Endodermal cell (in vitro differentiated cells): ENCODE results near the gene DLG2. TPM values are rescaled to one million over a fixed set of nuclear protein-coding genes. Genes with fewer than 3 reads are reported as not detected.

Source experiments
- DNase-seq: peaks from one replicate; pipeline ENCODE4 v3.0.0-alpha.2; 2017
- H3K27ac ChIP-seq: 2 replicates; pipeline ENCODE4 v1.5.1; 2013; ENCODE audit warnings: mild to moderate bottlenecking, low read depth, low read length, moderate library complexity
- H3K27me3 ChIP-seq: 2 replicates; pipeline ENCODE4 v1.6.1; 2013; ENCODE audit warnings: mild to moderate bottlenecking, low read length, moderate library complexity; ENCODE audit not compliant: insufficient read depth, control insufficient read depth, poor library complexity, severe bottlenecking
- H3K36me3 ChIP-seq: 2 replicates; pipeline ENCODE4 v1.7.0; 2013; ENCODE audit warnings: mild to moderate bottlenecking, low read length, moderate library complexity; ENCODE audit not compliant: control insufficient read depth, insufficient read depth
- H3K4me1 ChIP-seq: one replicate; pipeline ENCODE4 v1.7.0; 2013; ENCODE audit warnings: low read length; ENCODE audit not compliant: control insufficient read depth, insufficient read depth
- H3K4me3 ChIP-seq: 2 replicates; pipeline ENCODE4 v1.5.1; 2013; ENCODE audit warnings: mild to moderate bottlenecking, low read length, moderate library complexity
- H3K9ac ChIP-seq: 2 replicates; pipeline ENCODE4 v1.6.1; 2013; ENCODE audit warnings: mild to moderate bottlenecking, low read length, moderate library complexity; ENCODE audit not compliant: poor library complexity, severe bottlenecking; ENCODE audit errors: extremely low read depth
- H3K9me3 ChIP-seq: 2 replicates; pipeline ENCODE4 v1.6.1; 2013; ENCODE audit warnings: mild to moderate bottlenecking, low read length, moderate library complexity; ENCODE audit not compliant: control insufficient read depth
- H3K27ac Mint-ChIP-seq: 2 replicates; pipeline ENCODE4 v1.8.0; 2020; ENCODE audit warnings: mixed read lengths
- H3K27me3 Mint-ChIP-seq: 2 replicates; pipeline ENCODE4 v1.8.0; 2021; ENCODE audit warnings: mild to moderate bottlenecking, mixed read lengths; ENCODE audit not compliant: insufficient read depth
- H3K36me3 Mint-ChIP-seq: 2 replicates; pipeline ENCODE4 v1.8.0; 2020; ENCODE audit warnings: low read depth, mixed read lengths
- H3K4me1 Mint-ChIP-seq: 2 replicates; pipeline ENCODE4 v1.8.0; 2020; ENCODE audit warnings: mixed read lengths
- H3K4me3 Mint-ChIP-seq: 2 replicates; pipeline ENCODE4 v1.8.0; 2020; ENCODE audit warnings: mild to moderate bottlenecking, moderate library complexity, mixed read lengths
- H3K9me3 Mint-ChIP-seq: 2 replicates; pipeline ENCODE4 v1.8.0; 2020; ENCODE audit warnings: mild to moderate bottlenecking, mixed read lengths
- WGBS, 2 experiments: methylation state at CpG; one replicate each; pipeline versions ENCODE4 v1.1.5 to v1.1.7; 2013; ENCODE audit warnings: missing lambda C conversion rate in 2 of 2, mixed read lengths in 1 of 2; ENCODE audit not compliant: insufficient coverage in 1 of 2, insufficient read length in 1 of 2; 5-methylcytosine and 5-hydroxymethylcytosine counted together
- total RNA-seq, 2 donors: library from RNA; stranded (reverse); fragmentation: NEBNext Ultra II Directional in 1 of 2; extraction: Animal tissue kit (Norgen Biotek cat#: 25700) in 1 of 2; gene quantifications; 2 replicates in 1 of 2; 3 replicates in 1 of 2; pipeline ENCODE4 v1.2.1, GENCODE V29; 2021
- TF ChIP-seq, protein P1 (sequence below): fragments of 200-600 bp; sonication (generic); conservative IDR thresholded peaks from 2 replicates; pipeline ENCODE4 v1.5.0; 2021; ENCODE audit warnings: antibody characterized with exemption, mild to moderate bottlenecking

DLG2 gene
- total RNA-seq, 2 donors from 2014 or later: 9.6 to 10.6 TPM

GRCh38 chr11:84963240-84963639 is 663.9 kb downstream of the DLG2 start:
- Histone ChIP-seq H3K9me3 (no peaks in the 10 kb centered on the region), H3K4me1 (no peaks in the 10 kb centered on the region), H3K27ac (no peak overlapping the region), H3K27me3 (no peaks in the 10 kb centered on the region), H3K9ac (no peak overlapping the region), H3K4me3 (no peak overlapping the region), H3K36me3 (no peaks in the 10 kb centered on the region)
- no peaks in the 10 kb centered on the region for H3K27me3 Mint-ChIP-seq
- no peak overlapping the region for H3K27ac Mint-ChIP-seq
- TF ChIP-seq, protein P1, sequence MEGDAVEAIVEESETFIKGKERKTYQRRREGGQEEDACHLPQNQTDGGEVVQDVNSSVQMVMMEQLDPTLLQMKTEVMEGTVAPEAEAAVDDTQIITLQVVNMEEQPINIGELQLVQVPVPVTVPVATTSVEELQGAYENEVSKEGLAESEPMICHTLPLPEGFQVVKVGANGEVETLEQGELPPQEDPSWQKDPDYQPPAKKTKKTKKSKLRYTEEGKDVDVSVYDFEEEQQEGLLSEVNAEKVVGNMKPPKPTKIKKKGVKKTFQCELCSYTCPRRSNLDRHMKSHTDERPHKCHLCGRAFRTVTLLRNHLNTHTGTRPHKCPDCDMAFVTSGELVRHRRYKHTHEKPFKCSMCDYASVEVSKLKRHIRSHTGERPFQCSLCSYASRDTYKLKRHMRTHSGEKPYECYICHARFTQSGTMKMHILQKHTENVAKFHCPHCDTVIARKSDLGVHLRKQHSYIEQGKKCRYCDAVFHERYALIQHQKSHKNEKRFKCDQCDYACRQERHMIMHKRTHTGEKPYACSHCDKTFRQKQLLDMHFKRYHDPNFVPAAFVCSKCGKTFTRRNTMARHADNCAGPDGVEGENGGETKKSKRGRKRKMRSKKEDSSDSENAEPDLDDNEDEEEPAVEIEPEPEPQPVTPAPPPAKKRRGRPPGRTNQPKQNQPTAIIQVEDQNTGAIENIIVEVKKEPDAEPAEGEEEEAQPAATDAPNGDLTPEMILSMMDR: peak; percentile 60
- no peak for DNase-seq
- no peak overlapping the region for H3K4me3 Mint-ChIP-seq
- no peaks in the 10 kb centered on the region for H3K9me3 Mint-ChIP-seq
- H3K4me1 Mint-ChIP-seq: peaks cover 11% of the 10 kb centered on the region
- 88% methylated on average over 1 of the region's 1 CpG; no CpG with 5 or more reads in 1 of the 2 experiments for WGBS, 2 experiments
- no peaks in the 10 kb centered on the region for H3K36me3 Mint-ChIP-seq

GRCh38 chr11:84962018-84962417 is 665.1 kb downstream of the DLG2 start:
- Histone ChIP-seq H3K36me3 (no peaks in the 10 kb centered on the region), H3K4me3 (no peak overlapping the region), H3K27ac (no peak overlapping the region), H3K9ac (no peak overlapping the region), H3K9me3 (no peaks in the 10 kb centered on the region), H3K27me3 (no peaks in the 10 kb centered on the region), H3K4me1 (no peaks in the 10 kb centered on the region)
- Mint-ChIP-seq H3K36me3 (no peaks in the 10 kb centered on the region), H3K9me3 (no peaks in the 10 kb centered on the region), H3K27ac (no peak overlapping the region), H3K27me3 (no peaks in the 10 kb centered on the region), H3K4me3 (no peak overlapping the region), H3K4me1 (peaks cover 11% of the 10 kb centered on the region)
- WGBS, 2 experiments: 83 to 92% methylated on average over 4 to 5 of the region's 5 CpGs
- TF ChIP-seq, protein P1: no peak
- DNase-seq: no peak

- H3K9me3 Mint-ChIP-seq: no peaks in the 10 kb centered on the region
- Histone ChIP-seq H3K4me1 (no peaks in the 10 kb centered on the region), H3K9me3 (no peaks in the 10 kb centered on the region), H3K27me3 (no peaks in the 10 kb centered on the region), H3K9ac (no peak overlapping the region), H3K36me3 (no peaks in the 10 kb centered on the region), H3K4me3 (no peak overlapping the region), H3K27ac (no peak overlapping the region)
- no peaks in the 10 kb centered on the region for H3K36me3 Mint-ChIP-seq
- TF ChIP-seq, protein P1: no peak
- peaks cover 10% of the 10 kb centered on the region for H3K4me1 Mint-ChIP-seq
- H3K27me3 Mint-ChIP-seq: no peaks in the 10 kb centered on the region
- H3K4me3 Mint-ChIP-seq: no peak overlapping the region
- no peak for DNase-seq
- 92 to 100% methylated on average over 1 to 2 of the region's 2 CpGs for WGBS, 2 experiments
- no peak overlapping the region for H3K27ac Mint-ChIP-seq
Measured at GRCh38 chr11:84958295-84958694, 668.8 kb downstream of the DLG2 start.
